GM12872 (cell line): Measurements from ENCODE around the gene SLC9A3.

Experiments used
- CTCF ChIP-seq: IDR thresholded peaks from 3 replicates; pipeline ENCODE4 v1.5.1; 2011; ENCODE audit warnings: low read depth, mild to moderate bottlenecking, low read length, moderate library complexity; ENCODE audit not compliant: insufficient read depth

The SLC9A3 gene

GRCh38 chr5:485113-485945, 38.9 kb downstream of the SLC9A3 start:
- TF ChIP-seq CTCF = no peak

DNA sequence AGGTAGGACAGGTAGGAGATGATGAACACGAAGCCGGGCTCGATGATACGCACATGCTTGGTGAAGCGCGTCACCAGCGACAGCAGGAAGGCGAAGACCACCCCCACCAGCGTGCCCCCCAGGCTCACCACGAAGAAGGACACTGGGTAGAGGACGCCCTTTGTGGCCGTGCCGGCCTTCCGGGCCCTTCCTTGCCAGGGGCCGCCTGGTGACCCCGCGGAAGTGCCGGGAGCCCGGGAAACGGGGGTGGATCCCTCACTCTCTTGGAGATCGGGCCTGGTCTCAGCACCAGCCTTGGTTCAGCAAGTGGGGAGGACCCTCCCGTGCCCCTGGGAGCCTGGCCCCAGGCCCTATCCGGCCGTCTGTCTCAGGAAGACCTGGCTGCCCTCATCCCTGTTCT, 39.7 kb downstream of the SLC9A3 start:
- no peak for TF ChIP-seq CTCF

DNA sequence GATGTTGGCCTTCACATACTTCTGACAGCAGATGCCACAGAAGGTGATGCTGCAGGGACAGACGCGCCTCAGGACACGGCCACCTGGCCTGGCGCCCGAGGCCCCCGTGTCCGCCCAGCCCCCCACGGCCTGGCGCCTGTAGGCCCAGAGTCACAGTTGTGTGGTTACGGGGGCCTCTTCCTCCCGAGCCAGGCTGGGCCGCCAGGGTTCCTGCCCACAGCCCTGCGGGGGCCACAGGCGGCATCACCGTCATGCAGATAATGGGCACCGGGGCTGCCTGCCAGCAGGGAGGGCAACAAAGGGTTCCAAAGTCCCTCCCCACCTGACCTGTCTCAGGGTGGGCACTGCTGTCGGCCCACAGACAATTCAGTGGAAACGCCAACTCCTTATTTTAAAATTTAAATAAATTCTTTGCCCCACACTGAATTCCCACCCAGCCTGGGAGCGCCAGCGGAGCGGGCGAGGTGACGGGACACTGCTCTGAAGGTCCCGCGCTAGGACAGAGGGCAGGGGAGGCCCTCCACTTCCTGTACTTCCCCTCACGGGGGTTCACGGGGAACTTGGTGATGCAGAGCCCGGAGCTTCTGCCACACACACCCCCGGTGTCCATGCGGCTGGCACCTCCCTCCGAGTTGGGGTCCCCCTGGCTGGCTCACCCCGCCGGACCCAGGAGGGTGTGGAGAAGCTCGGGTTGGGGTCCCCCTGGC, 40.7 kb downstream of the SLC9A3 start:
- no peak for TF ChIP-seq CTCF

- TF ChIP-seq CTCF = no peak
Measured at GRCh38 chr5:483011-483410, 41.2 kb downstream of the SLC9A3 start.

- no peak for TF ChIP-seq CTCF
Measured at GRCh38 chr5:482506-482905, 41.7 kb downstream of the SLC9A3 start.

DNA sequence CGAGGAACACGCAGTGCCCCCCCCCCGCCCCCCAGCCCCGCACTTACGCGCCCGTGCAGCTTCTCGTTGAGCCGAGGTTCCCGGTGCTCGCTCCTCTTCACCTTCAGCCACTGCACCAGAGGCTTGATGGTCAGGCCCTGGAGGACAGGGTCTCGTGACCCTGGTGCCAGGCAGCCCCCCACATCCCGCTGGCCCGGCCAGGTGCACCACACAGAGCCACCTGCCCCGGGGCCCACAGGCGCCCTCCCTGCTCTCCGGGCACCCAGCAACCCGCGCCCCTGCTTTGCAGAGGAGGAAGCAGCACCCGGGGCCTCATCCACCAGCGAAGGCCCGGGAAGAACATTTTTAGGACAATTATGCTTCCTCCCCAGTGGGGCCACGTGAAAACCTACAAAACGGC, 42.2 kb downstream of the SLC9A3 start:
- TF ChIP-seq CTCF = no peak

DNA sequence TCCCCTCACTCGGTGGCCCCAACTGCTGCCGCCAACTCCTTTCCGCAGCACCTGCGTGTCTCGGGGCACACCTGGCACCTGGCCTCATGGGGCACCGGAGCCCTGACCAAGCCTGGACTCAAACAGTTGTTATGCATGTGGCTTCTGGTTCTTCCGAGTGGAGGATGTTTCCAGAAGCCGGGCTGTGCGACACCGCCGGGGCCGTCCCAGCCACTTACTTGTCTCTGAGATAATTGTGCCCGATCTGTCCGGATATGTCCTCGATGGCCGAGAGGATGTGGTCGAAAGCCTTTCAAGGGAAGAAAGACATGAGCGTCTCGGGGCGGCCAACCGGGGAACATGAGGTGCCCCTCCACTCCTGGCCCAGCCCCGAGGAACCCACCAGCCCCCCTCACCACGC, 42.9 kb downstream of the SLC9A3 start:
- no peak for TF ChIP-seq CTCF
